OCI-LY3 (cell line): ENCODE results near the gene RBCK1.

Experiments
- CTCF ChIP-seq: fragments of 200-600, 300-600 bp; sonication (generic); IDR thresholded peaks from 2 replicates; pipeline ENCODE4 v1.5.1; 2014; ENCODE audit warnings: antibody characterized with exemption, low read length, low read depth
- EZH2phosphoT487 ChIP-seq: fragments of 200-600 bp; shearing (Covaris generic); IDR thresholded peaks from 2 replicates; pipeline ENCODE4 v1.6.1; 2018; ENCODE audit warnings: antibody characterized with exemption, mixed run types, low read depth

- TF ChIP-seq CTCF, result no peak
- TF ChIP-seq EZH2phosphoT487, result no peak
Measured at GRCh38 chr20:426566-426965, 18.5 kb downstream of the RBCK1 start.
